ENCODE measurements around the gene GPR155. TPM values are rescaled to one million over a fixed set of nuclear protein-coding genes. Genes with fewer than 3 reads are reported as not detected.

The GPR155 gene
- total and polyA plus RNA-seq, 9 of the 15 experiments (the other 6 are each of a cell fraction or from before 2014, with no cell fraction given) = 0.04 to 0.40 (median 0.11) TPM; not detected in 1

DNA sequence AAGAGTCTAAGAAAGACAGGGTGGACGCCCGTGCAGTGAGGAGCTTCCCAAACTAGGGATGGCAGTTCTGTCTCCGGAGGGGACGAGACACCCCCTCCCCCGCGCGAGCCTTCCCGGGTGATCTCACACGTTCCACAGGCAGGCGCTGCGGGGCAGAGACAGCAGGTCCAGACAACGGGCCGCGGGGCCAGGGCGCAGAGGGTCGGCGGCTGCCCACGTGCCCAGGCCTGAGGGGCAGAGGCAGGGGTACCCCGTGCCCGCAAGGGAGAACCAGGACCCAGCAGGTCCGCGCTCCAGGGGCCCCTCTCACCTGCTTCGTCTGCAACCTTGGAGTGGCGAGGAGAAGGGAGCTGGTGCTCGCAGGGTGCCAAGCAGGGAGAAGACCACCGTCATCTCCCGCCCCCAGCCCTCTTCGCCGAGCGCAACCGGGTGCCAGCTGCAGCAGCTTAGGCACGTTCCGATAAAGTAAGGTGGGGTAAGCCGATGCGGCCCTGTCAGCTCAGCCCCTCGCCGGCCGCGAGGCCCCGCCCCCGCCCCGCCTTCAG lies at the start of gene GPR155 (continued):
- TF ChIP-seq TSHZ1 (CRISPR knock-in tag; IDR thresholded peaks at IDR 0.05) (no peak), ZNF586 (CRISPR knock-in tag; conservative IDR thresholded peaks at IDR 0.05) (no peak), THAP12 (CRISPR knock-in tag; IDR thresholded peaks at IDR 0.05) (0 out of 2 replicates have a peak, but pooled peaks have one; percentile 17), ZNF77 (CRISPR knock-in tag; IDR thresholded peaks at IDR 0.05) (no peak), RB1 (IDR thresholded peaks at IDR 0.05; ENCODE audit: low read depth) (peak; percentile 41; the same call in 1 of the 2 replicates), ZNF583 (CRISPR knock-in tag; IDR thresholded peaks at IDR 0.05) (no peak), HNRNPL (IDR thresholded peaks at IDR 0.05; ENCODE audit: low read depth, low read length) (peak; percentile 65; the same call in 1 of the 2 replicates), HMG20B (CRISPR knock-in tag; IDR thresholded peaks at IDR 0.05) (no peak), ZNF398 (CRISPR knock-in tag; IDR thresholded peaks at IDR 0.05) (no peak), CTCF (IDR thresholded peaks at IDR 0.05 in 2 of 3, conservative IDR thresholded peaks at IDR 0.05 in 1 of 3; ENCODE audit: insufficient read depth in 2 of 3, low read depth in 1 of 3, low read length in 3 of 3) (0 out of 6 replicates have a peak, but pooled peaks of 1 of the 3 experiments have one; percentile 21), ZNF143 (CRISPR knock-in tag; IDR thresholded peaks at IDR 0.05) (no peak), KDM5B (IDR thresholded peaks at IDR 0.05; ENCODE audit: insufficient replicate concordance, low read depth, low read length) (peak; percentile 55), CC2D1A (IDR thresholded peaks at IDR 0.05) (no peak), FUS (optimal IDR thresholded peaks at IDR 0.05; ENCODE audit: low read depth, low read length) (no peak), LCOR (CRISPR knock-in tag; IDR thresholded peaks at IDR 0.05) (0 out of 2 replicates have a peak, but pooled peaks have one; percentile 56), PHF21A (IDR thresholded peaks at IDR 0.05; ENCODE audit: borderline replicate concordance, low read depth) (no peak)
- TF ChIP-seq, protein P1, sequence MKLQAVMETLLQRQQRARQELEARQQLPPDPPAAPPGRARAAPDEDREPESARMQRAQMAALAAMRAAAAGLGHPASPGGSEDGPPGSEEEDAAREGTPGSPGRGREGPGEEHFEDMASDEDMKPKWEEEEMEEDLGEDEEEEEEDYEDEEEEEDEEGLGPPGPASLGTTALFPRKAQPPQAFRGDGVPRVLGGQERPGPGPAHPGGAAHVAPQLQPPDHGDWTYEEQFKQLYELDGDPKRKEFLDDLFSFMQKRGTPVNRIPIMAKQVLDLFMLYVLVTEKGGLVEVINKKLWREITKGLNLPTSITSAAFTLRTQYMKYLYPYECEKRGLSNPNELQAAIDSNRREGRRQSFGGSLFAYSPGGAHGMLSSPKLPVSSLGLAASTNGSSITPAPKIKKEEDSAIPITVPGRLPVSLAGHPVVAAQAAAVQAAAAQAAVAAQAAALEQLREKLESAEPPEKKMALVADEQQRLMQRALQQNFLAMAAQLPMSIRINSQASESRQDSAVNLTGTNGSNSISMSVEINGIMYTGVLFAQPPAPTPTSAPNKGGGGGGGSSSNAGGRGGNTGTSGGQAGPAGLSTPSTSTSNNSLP (IDR thresholded peaks at IDR 0.05; ENCODE audit: borderline replicate concordance, low read depth, low read length) = no peak

All from K562 (cell line).